ENCODE results near the gene CRTAC1.

DNA sequence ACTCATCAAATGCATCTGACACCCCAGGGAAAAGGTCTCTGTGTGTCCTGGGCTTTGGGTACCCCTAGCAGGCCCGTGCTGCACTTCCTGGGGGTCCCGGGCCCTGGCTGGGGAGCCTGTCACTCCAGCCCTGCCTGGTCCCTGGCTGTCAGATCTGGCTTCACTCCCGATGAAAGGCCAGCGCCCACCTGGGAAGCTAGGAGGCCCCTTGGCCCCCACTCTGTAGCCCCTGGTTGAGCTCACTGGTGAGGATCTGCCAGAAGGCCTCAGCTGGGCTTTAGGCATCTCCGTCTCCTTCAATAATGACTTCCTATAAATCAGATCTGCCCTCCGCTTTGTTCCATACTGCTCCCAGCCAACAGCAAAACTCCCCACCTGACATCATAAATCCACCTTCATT, 116.8 kb downstream of the CRTAC1 start:
- TF ChIP-seq POLR2AphosphoS5 (IDR thresholded peaks at IDR 0.05; ENCODE audit: low read depth) (no peak), GABPA (IDR thresholded peaks at IDR 0.05; ENCODE audit: low read depth) (no peak)
- TF ChIP-seq, protein P1, sequence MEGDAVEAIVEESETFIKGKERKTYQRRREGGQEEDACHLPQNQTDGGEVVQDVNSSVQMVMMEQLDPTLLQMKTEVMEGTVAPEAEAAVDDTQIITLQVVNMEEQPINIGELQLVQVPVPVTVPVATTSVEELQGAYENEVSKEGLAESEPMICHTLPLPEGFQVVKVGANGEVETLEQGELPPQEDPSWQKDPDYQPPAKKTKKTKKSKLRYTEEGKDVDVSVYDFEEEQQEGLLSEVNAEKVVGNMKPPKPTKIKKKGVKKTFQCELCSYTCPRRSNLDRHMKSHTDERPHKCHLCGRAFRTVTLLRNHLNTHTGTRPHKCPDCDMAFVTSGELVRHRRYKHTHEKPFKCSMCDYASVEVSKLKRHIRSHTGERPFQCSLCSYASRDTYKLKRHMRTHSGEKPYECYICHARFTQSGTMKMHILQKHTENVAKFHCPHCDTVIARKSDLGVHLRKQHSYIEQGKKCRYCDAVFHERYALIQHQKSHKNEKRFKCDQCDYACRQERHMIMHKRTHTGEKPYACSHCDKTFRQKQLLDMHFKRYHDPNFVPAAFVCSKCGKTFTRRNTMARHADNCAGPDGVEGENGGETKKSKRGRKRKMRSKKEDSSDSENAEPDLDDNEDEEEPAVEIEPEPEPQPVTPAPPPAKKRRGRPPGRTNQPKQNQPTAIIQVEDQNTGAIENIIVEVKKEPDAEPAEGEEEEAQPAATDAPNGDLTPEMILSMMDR (IDR thresholded peaks at IDR 0.05; ENCODE audit: insufficient read depth, low read length): no peak

Data from HL-60 (cell line).